Glutamatergic neuron (in vitro differentiated cells): ENCODE results near the gene NSG1. TPM values are rescaled to one million over a fixed set of nuclear protein-coding genes. Genes with fewer than 3 reads are reported as not detected.

Experiments
- DNase-seq: peaks from one replicate; pipeline ENCODE4 v3.0.0; 2022
- H3K27ac Mint-ChIP-seq: one replicate; pipeline ENCODE4 v1.8.0; 2020; ENCODE audit warnings: mild to moderate bottlenecking, mixed read lengths, inconsistent platforms; ENCODE audit not compliant: unreplicated experiment
- H3K27me3 Mint-ChIP-seq: one replicate; pipeline ENCODE4 v1.8.0; 2020; ENCODE audit warnings: mild to moderate bottlenecking, moderate library complexity, mixed read lengths, inconsistent platforms; ENCODE audit not compliant: unreplicated experiment
- H3K36me3 Mint-ChIP-seq: one replicate; pipeline ENCODE4 v1.8.0; 2020; ENCODE audit warnings: mild to moderate bottlenecking, mixed read lengths, inconsistent platforms; ENCODE audit not compliant: unreplicated experiment
- H3K4me1 Mint-ChIP-seq: one replicate; pipeline ENCODE4 v1.8.0; 2020; ENCODE audit warnings: mild to moderate bottlenecking, low read depth, mixed read lengths, inconsistent platforms; ENCODE audit not compliant: unreplicated experiment
- H3K4me3 Mint-ChIP-seq: one replicate; pipeline ENCODE4 v1.8.0; 2020; ENCODE audit warnings: mild to moderate bottlenecking, mixed read lengths, inconsistent platforms; ENCODE audit not compliant: unreplicated experiment
- H3K9me3 Mint-ChIP-seq: one replicate; pipeline ENCODE4 v1.8.0; 2020; ENCODE audit warnings: mild to moderate bottlenecking, moderate library complexity, mixed read lengths, inconsistent platforms; ENCODE audit not compliant: unreplicated experiment
- CTCF ChIP-seq: fragments of 200-600 bp; sonication (generic); IDR thresholded peaks from one replicate; pipeline ENCODE4 v1.5.0; 2021; ENCODE audit not compliant: partially characterized antibody, unreplicated experiment
- total RNA-seq: library from RNA; stranded (reverse); fragmentation: NEBNext Ultra II Directional; extraction: Animal tissue kit (Norgen Biotek cat#: 25700); gene quantifications from one replicate; pipeline ENCODE4 v1.2.1, GENCODE V29; 2021; ENCODE audit not compliant: unreplicated experiment

The NSG1 gene
- total RNA-seq, 1 donor from 2014 or later: 208 TPM

- TF ChIP-seq CTCF: no peak
- H3K4me3 Mint-ChIP-seq: no peak overlapping the region
- H3K27ac Mint-ChIP-seq: no peak overlapping the region
- H3K36me3 Mint-ChIP-seq: no peaks in the 10 kb centered on the region
- H3K9me3 Mint-ChIP-seq: peaks cover 9% of the 10 kb centered on the region
- DNase-seq: no peak
- H3K4me1 Mint-ChIP-seq: peaks cover 15% of the 10 kb centered on the region
- H3K27me3 Mint-ChIP-seq: peaks cover 7% of the 10 kb centered on the region
Observed at GRCh38 chr4:4408576-4409335, 21.9 kb downstream of the NSG1 start.

DNA sequence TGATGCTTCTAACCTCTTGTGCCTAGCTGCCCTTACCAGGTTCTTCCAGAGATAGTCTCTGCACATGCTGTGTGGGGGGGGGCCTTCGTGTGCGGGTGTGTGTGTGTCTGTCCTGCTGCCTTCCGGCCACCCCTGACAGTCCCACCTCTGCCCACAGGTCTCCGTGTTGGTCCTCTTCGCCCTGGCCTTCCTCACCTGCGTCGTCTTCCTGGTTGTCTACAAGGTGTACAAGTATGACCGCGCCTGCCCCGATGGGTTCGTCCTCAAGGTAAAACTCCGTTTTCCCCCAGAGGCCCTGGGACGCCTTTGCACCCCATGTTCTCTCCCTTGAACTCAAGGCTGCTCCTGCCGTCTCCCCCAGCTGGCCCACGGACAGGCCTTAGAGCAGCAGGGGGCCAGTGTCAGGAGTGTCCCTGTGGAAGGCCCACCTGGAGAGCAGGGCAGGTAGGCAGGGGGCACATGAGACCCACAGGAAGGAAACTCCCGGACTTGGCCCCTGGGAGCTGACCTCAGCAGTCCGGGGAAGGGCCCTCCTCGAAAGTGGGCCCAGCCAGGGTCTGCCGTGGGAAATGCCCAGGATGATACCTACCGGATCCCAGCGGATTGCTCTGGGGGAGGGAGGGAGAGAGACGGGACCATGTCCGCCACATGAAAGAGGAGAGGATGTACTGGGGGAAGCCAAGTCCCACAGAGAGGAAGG lies 22.7 kb downstream of the NSG1 start:
- Mint-ChIP-seq H3K27ac (no peak overlapping the region), H3K4me1 (peaks cover 15% of the 10 kb centered on the region), H3K4me3 (peak overlapping the region; percentile 20), H3K36me3 (no peaks in the 10 kb centered on the region), H3K27me3 (peaks cover 8% of the 10 kb centered on the region), H3K9me3 (peaks cover 9% of the 10 kb centered on the region)
- no peak for DNase-seq
- no peak for TF ChIP-seq CTCF

- peaks cover 15% of the 10 kb centered on the region for H3K4me1 Mint-ChIP-seq
- DNase-seq: peak; percentile 9
- peaks cover 9% of the 10 kb centered on the region for H3K9me3 Mint-ChIP-seq
- H3K36me3 Mint-ChIP-seq: no peaks in the 10 kb centered on the region
- H3K27ac Mint-ChIP-seq: no peak overlapping the region
- TF ChIP-seq CTCF: no peak
- no peak overlapping the region for H3K4me3 Mint-ChIP-seq
- H3K27me3 Mint-ChIP-seq: peaks cover 8% of the 10 kb centered on the region
Observed at GRCh38 chr4:4410271-4410670, 23.4 kb downstream of the NSG1 start.

- peaks cover 4% of the 10 kb centered on the region for H3K36me3 Mint-ChIP-seq
- H3K4me1 Mint-ChIP-seq: peaks cover 14% of the 10 kb centered on the region
- H3K9me3 Mint-ChIP-seq: peaks cover 15% of the 10 kb centered on the region
- TF ChIP-seq CTCF: no peak
- H3K27ac Mint-ChIP-seq: no peak overlapping the region
- peak; percentile 3 for DNase-seq
- H3K4me3 Mint-ChIP-seq: no peak overlapping the region
- peaks cover 7% of the 10 kb centered on the region for H3K27me3 Mint-ChIP-seq
Observed at GRCh38 chr4:4411906-4412305, 25.0 kb downstream of the NSG1 start.
